ENCODE data around the gene SERPINB6. TPM values are rescaled to one million over a fixed set of nuclear protein-coding genes. Genes with fewer than 3 reads are reported as not detected.

Gene SERPINB6
- total and polyA plus RNA-seq, 9 of the 15 experiments (the other 6 are each of a cell fraction or from before 2014, with no cell fraction given), result 86.6 to 211 (median 143) TPM

DNA sequence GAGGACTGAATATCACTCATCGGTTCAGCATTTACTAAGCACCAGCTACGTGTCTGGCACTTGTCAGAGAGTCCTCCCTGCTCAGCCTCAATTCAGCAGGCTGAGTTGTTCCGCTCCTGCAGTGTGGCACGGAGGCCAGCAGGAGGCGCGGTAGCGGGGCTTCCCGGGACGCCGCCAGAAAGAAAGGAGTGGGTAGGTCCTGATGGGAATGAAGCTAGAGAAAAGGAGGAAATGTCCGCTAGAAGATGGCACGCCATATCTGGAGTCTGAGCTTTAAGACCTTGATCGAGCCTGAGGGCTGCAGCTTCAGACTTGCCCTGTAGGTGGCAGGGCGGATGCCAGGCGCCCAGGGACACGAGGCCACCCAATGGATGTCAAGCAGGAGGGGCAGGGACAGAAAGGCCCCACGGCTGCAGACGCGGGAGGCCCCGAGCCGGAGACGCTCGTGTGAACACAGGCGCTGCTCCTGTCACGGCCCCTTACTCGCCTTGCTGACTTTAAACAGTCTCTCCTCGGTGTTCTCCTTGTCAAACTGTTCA, 18.7 kb downstream of the SERPINB6 start:
- Histone ChIP-seq H2AFZ (ENCODE audit: low read depth, low read length) (peak overlapping the region; percentile 75), H3K27me3 (ENCODE audit: control insufficient read depth in 2 of 2, insufficient read depth in 2 of 2, low read length in 2 of 2) (no peaks in the 10 kb centered on the region), H3K9ac (ENCODE audit: insufficient read depth in 1 of 2, low read depth in 2 of 2, low read length in 2 of 2) (peak overlapping the region in 1 of 2 experiments; percentile 8; a peak in 1 of 4 replicates), H3K27ac (ENCODE audit: extremely low read depth, low read depth, low read length) (peak overlapping the region; percentile 17; the same call in 1 of the 3 replicates), H3K36me3 (ENCODE audit: control insufficient read depth, insufficient read depth, low read length) (peaks cover 77% of the 10 kb centered on the region), H3K9me1 (ENCODE audit: control insufficient read depth, insufficient read depth, low read length) (peaks cover 5% of the 10 kb centered on the region), H4K20me1 (replicated peaks; ENCODE audit: control insufficient read depth, insufficient read depth, low read length) (no peaks in the 10 kb centered on the region), H3K9me3 (replicated peaks; ENCODE audit: control insufficient read depth, insufficient read depth, low read depth, low read length) (no peaks in the 10 kb centered on the region), H3K79me2 (ENCODE audit: control insufficient read depth, insufficient read depth, low read length) (no peaks in the 10 kb centered on the region), H3K4me2 (ENCODE audit: insufficient read depth, low read length) (peak overlapping the region; percentile 54), H3K4me3 (no peak overlapping the region), H3K4me1 (replicated peaks in 1 of 2; ENCODE audit: control insufficient read depth in 2 of 2, insufficient read depth in 2 of 2, low read length in 2 of 2) (peaks cover 25 to 26% of the 10 kb centered on the region in 2 experiments)
- DNase-seq (ENCODE audit: extremely low read depth in 1 of 4, low spot score in 3 of 4), result peak; percentile 74 to 80 (median 78)
- FAIRE-seq, result peak; percentile 86
- POLR2A ChIA-PET, result interaction anchor here (0.6 to 3.6 kb wide), 11 partner anchors 8 to 180 kb away, joined by 3 to 12 read pairs (median 6); partner anchors contain the start of genes SERPINB1 and SERPINB6
- WGBS (ENCODE audit: insufficient coverage, low coverage, missing lambda C conversion rate), result 27% methylated on average over 27 of the region's 27 CpGs
- CTCF ChIA-PET (ENCODE audit: low intra/inter-chr PET ratio), result interaction anchor here (0.7 to 3.3 kb wide), 5 partner anchors 10 to 106 kb away, joined by 3 to 39 read pairs (median 3); no protein-coding TSS in a partner anchor
- in situ Hi-C loops (cut with MboI), result no loop called here
- intact Hi-C loops (cut with micrococcal nuclease), result loop anchor here (1.0 kb wide), 1 partner anchor 37 kb away; no protein-coding TSS in a partner anchor
- ATAC-seq, result peak; percentile 89
- BruUV-seq (replicated peaks), result no TSS peak
- TF ChIP-seq, protein P1, sequence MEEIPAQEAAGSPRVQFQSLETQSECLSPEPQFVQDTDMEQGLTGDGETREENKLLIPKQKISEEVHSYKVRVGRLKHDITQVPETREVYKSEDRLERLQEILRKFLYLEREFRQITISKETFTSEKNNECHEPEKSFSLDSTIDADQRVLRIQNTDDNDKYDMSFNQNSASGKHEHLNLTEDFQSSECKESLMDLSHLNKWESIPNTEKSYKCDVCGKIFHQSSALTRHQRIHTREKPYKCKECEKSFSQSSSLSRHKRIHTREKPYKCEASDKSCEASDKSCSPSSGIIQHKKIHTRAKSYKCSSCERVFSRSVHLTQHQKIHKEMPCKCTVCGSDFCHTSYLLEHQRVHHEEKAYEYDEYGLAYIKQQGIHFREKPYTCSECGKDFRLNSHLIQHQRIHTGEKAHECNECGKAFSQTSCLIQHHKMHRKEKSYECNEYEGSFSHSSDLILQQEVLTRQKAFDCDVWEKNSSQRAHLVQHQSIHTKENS (CRISPR knock-in tag; IDR thresholded peaks at IDR 0.05), result no peak
- no peak for TF ChIP-seq EWSR1 (IDR thresholded peaks at IDR 0.05; ENCODE audit: borderline replicate concordance, low read depth, partially characterized antibody)
- no peak for TF ChIP-seq NUFIP1 (IDR thresholded peaks at IDR 0.05; ENCODE audit: partially characterized antibody)
- no peak for TF ChIP-seq CREBBP (IDR thresholded peaks at IDR 0.05; ENCODE audit: low read depth, low read length)
- peak; percentile 87 for TF ChIP-seq CTBP1 (IDR thresholded peaks at IDR 0.05; ENCODE audit: borderline replicate concordance)
- TF ChIP-seq HOXB6 (CRISPR knock-in tag; IDR thresholded peaks at IDR 0.05; ENCODE audit: borderline replicate concordance), result no peak
- TF ChIP-seq SNRNP70 (optimal IDR thresholded peaks at IDR 0.05; ENCODE audit: low read depth, low read length), result no peak
- TF ChIP-seq, protein P2, sequence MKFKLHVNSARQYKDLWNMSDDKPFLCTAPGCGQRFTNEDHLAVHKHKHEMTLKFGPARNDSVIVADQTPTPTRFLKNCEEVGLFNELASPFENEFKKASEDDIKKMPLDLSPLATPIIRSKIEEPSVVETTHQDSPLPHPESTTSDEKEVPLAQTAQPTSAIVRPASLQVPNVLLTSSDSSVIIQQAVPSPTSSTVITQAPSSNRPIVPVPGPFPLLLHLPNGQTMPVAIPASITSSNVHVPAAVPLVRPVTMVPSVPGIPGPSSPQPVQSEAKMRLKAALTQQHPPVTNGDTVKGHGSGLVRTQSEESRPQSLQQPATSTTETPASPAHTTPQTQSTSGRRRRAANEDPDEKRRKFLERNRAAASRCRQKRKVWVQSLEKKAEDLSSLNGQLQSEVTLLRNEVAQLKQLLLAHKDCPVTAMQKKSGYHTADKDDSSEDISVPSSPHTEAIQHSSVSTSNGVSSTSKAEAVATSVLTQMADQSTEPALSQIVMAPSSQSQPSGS (CRISPR knock-in tag; IDR thresholded peaks at IDR 0.05), result no peak
- no peak for TF ChIP-seq ZNF445 (CRISPR knock-in tag; IDR thresholded peaks at IDR 0.05; ENCODE audit: low read depth)
- TF ChIP-seq, protein P3, sequence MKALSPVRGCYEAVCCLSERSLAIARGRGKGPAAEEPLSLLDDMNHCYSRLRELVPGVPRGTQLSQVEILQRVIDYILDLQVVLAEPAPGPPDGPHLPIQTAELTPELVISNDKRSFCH (CRISPR knock-in tag; IDR thresholded peaks at IDR 0.05), result no peak
- TF ChIP-seq, protein P3 (tag; IDR thresholded peaks at IDR 0.05), result peak; percentile 3; the same call in 1 of the 2 replicates
- no peak for TF ChIP-seq YBX1 (IDR thresholded peaks at IDR 0.05)
- no peak for TF ChIP-seq TCFL5 (CRISPR knock-in tag; conservative IDR thresholded peaks at IDR 0.05)
- TF ChIP-seq U2AF1 (optimal IDR thresholded peaks at IDR 0.05; ENCODE audit: low read depth, low read length), result no peak
- TF ChIP-seq, protein P4, sequence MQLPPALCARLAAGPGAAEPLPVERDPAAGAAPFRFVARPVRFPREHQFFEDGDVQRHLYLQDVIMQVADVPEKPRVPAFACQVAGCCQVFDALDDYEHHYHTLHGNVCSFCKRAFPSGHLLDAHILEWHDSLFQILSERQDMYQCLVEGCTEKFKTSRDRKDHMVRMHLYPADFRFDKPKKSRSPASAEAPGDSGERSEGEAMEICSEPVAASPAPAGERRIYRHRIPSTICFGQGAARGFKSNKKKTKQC (CRISPR knock-in tag; IDR thresholded peaks at IDR 0.05), result peak; percentile 67; the same call in 1 of the 2 replicates

Data from K562 (cell line).